ENCODE results near the gene PDSS2.

DNA sequence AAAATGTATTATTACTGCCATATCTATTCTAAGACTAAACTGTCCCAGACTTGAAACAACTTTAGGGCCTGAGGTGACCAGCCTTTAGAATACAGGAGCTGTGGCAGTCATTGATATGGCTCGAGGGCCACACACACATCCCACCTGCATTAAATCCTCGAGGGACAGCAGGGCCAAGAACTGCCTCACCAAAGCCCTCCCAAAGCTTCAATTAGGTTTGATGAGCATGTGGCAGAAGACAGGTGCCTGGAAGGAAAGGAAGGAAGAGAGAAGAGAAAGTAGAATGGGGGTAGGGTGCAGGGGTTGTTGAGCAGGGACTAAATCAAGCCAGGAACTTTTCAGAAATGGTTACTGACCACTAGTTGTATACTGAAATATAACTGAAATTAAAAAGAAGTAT is 115.0 kb downstream of the PDSS2 start:
- TF ChIP-seq, protein P1, sequence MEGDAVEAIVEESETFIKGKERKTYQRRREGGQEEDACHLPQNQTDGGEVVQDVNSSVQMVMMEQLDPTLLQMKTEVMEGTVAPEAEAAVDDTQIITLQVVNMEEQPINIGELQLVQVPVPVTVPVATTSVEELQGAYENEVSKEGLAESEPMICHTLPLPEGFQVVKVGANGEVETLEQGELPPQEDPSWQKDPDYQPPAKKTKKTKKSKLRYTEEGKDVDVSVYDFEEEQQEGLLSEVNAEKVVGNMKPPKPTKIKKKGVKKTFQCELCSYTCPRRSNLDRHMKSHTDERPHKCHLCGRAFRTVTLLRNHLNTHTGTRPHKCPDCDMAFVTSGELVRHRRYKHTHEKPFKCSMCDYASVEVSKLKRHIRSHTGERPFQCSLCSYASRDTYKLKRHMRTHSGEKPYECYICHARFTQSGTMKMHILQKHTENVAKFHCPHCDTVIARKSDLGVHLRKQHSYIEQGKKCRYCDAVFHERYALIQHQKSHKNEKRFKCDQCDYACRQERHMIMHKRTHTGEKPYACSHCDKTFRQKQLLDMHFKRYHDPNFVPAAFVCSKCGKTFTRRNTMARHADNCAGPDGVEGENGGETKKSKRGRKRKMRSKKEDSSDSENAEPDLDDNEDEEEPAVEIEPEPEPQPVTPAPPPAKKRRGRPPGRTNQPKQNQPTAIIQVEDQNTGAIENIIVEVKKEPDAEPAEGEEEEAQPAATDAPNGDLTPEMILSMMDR (IDR thresholded peaks at IDR 0.05), result no peak
- no peak for TF ChIP-seq EZH2 (IDR thresholded peaks at IDR 0.05)
